Suppressor macrophage treated with lipopolysaccharide for 4 hours (primary cell): ENCODE data around the gene CEP63.
A peak's percentile ranks its signal among the peaks of the same experiment; 100 is the strongest.
"Not testable (repeated sequence)": the region's sequence is repeated elsewhere in the genome, so short reads cannot be mapped to it uniquely, and the experiment has no call there.

ENCODE experiments used
- DNase-seq: peaks from one replicate; pipeline ENCODE4 v3.0.0-alpha.2; 2020

The CEP63 gene

GRCh38 chr3:134522541-134522940 is 36.7 kb downstream of the CEP63 start:
- no peak for DNase-seq

- DNase-seq: no peak
These were observed 39.4 kb downstream of the CEP63 start for GRCh38 chr3:134525293-134525692.

GRCh38 chr3:134526319-134526718 is 40.5 kb downstream of the CEP63 start:
- no peak for DNase-seq

GRCh38 chr3:134527037-134527436 is 41.2 kb downstream of the CEP63 start:
- DNase-seq: no peak

- DNase-seq: no peak
These were observed 41.8 kb downstream of the CEP63 start for GRCh38 chr3:134527538-134528186.

- no peak for DNase-seq
These were observed 47.6 kb downstream of the CEP63 start for GRCh38 chr3:134533493-134533892.

- peak; percentile 61 for DNase-seq
These were observed 49.5 kb downstream of the CEP63 start for GRCh38 chr3:134535186-134535970.

- DNase-seq: peak; percentile 20
These were observed 50.9 kb downstream of the CEP63 start for GRCh38 chr3:134536781-134537180.

GRCh38 chr3:134542287-134542958 is 56.6 kb downstream of the CEP63 start:
- peak; percentile 58 for DNase-seq

- DNase-seq: peak; percentile 77
These were observed 57.3 kb downstream of the CEP63 start for GRCh38 chr3:134543113-134543512.

GRCh38 chr3:134544316-134544715 is 58.5 kb downstream of the CEP63 start:
- peak; percentile 61 for DNase-seq

GRCh38 chr3:134544783-134545182 is 58.9 kb downstream of the CEP63 start:
- DNase-seq: peak; percentile 16

GRCh38 chr3:134545818-134546217 is 60.0 kb downstream of the CEP63 start:
- DNase-seq: no peak

GRCh38 chr3:134552784-134553183 is 66.9 kb downstream of the CEP63 start:
- peak; percentile 19 for DNase-seq

GRCh38 chr3:134559591-134559990 is 73.7 kb downstream of the CEP63 start:
- no peak for DNase-seq

- no peak for DNase-seq
These were observed 76.2 kb downstream of the CEP63 start for GRCh38 chr3:134562055-134562454.

GRCh38 chr3:134563601-134564000 is 77.7 kb downstream of the CEP63 start:
- DNase-seq: no peak

- DNase-seq: no peak
These were observed 79.1 kb downstream of the CEP63 start for GRCh38 chr3:134564991-134565390.

GRCh38 chr3:134567605-134568004 is 81.7 kb downstream of the CEP63 start:
- DNase-seq: no peak

GRCh38 chr3:134568790-134569189 is 82.9 kb downstream of the CEP63 start:
- DNase-seq: no peak

GRCh38 chr3:134569899-134570298 is 84.0 kb downstream of the CEP63 start:
- not testable (repeated sequence) for DNase-seq

- DNase-seq: no peak
These were observed 90.6 kb downstream of the CEP63 start for GRCh38 chr3:134576426-134576825.

GRCh38 chr3:134576831-134577230 is 91.0 kb downstream of the CEP63 start:
- DNase-seq: no peak

GRCh38 chr3:134579141-134579665 is 93.3 kb downstream of the CEP63 start:
- no peak for DNase-seq
